GM21447 (cell line): ENCODE measurements around the gene TMEM45A.
"Not testable (repeated sequence)": the region's sequence is repeated elsewhere in the genome, so short reads cannot be mapped to it uniquely, and the experiment has no call there.

Experiments
- ATAC-seq: cut with Tn5 transposase; IDR thresholded peaks from one replicate; pipeline ENCODE4 v1.9.1; 2021; ENCODE audit not compliant: unreplicated experiment

Gene TMEM45A, protein sequence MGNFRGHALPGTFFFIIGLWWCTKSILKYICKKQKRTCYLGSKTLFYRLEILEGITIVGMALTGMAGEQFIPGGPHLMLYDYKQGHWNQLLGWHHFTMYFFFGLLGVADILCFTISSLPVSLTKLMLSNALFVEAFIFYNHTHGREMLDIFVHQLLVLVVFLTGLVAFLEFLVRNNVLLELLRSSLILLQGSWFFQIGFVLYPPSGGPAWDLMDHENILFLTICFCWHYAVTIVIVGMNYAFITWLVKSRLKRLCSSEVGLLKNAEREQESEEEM

DNA sequence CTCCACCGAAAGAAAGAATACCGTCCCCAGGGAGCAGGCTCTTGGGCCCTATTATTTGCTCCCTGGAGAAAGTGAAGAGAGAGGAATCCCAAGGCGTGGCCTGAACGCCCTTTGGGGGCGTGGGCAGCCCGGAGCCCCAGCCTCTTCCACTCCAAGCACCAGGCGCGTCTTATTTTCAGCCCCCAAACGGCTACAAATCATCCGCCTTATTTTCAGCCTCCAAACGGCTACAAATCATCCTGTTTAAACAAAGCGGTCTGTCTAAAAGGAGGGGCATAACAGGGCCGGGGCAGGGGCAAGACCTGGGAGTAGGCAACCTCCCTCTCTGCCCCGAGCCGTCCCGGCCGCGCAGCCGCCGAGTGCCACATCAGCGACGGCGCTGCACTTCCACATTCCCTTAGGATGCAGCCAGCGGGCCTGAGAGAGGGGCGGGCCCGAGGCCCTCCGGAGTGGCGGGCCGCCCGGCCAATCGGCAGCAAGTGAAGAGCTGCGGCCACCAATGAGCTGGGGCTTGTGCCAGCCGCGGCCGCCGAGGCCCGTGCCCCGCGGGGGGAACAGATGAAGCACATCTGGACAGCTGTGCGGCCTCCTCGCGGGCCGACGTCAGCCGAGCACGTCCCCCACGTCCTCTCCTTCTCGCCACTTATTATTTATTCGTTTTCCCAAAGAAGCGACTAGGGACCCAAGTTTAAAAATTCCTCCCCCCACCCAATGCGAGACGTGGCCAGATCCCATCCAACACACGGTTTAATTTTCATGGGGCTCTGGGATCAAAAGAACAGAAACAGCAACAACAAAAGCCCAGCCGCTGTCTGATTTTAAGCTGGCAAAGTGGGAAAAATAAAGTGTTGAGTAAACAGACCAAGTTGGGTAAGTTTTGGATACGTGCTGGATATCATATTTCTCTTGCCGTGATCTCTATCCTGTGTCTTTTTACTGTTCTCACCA is at the start of gene TMEM45A:
Gene TMEM45A, plus strand, starts transcription at position 561 of the 948 bp plus-strand sequence. CDS start 62,593 bp downstream, outside the sequence.
- ATAC-seq, result peak; percentile 90

DNA sequence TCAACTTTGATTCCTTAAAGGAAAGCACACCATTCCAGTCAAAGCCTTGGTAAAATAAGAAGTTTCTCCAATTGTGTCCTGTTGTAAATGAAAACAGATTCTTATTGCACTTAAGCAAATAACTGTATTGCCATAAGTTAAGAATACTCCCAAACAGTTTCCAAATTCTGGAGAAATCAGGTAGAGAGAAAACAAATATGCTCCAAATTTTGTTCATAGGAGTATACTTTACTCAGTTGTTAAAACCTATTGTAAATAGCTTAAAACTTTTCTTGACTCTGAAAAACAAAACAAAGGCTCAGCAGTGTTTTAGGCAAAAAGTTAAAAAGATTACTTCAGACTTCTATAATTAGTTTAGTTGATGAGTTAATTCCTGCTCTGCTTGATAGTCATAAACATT is 48.7 kb upstream of the TMEM45A start:
- ATAC-seq, result no peak

DNA sequence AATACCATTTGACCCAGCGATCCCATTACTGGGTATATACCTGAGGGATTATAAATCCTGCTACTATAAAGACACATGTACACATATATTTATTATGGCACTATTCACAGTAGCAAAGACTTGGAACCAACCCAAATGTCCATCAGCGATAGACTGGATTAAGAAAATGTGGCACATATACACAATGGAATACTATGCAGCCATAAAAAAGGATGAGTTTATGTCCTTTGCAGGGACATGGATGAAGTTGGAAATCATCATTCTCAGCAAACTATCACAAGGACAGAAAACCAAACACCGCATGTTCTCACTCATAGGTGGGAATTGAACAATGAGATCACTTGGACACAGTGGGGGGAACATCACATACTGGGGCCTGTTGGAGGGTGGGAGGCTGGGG is 45.4 kb upstream of the TMEM45A start:
- ATAC-seq, result not testable (repeated sequence)

DNA sequence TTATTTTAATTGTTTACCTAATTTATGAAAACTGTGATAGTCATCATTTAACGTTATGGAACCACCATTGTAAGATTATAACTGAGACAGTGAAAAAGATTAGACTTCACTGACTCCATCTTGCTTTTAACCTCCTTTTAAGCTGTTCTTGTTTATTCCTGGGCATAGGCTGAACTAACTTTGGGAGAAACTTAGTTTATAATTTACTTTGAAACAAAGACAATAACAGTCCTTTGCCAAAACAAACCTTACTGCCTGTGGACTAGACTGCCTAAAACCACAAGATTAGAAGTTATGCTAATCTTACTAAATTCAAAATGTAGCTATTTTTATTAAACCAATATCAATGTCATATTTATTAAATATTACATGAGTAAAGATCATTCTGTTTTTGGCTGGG is 44.3 kb upstream of the TMEM45A start:
- ATAC-seq, result no peak

DNA sequence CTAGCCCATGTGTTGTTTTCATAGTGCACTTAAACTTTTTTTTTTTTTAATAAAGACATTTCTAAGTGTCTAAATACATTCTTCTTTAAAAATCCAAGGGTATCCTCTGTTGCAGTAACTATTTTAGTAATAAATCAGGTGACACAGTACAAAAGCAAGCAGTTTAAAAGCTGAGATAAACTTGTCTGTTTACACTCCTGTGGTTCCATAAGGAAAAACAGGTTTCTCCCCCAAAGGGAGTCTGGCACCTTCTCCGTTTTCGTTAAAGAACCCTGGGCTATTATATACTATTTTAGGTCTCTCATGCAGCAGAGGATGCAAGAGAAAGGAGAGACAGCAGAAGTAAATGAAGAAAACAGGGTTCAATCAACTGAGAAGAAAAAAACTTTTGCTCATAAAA is 43.2 kb upstream of the TMEM45A start:
- no peak for ATAC-seq

DNA sequence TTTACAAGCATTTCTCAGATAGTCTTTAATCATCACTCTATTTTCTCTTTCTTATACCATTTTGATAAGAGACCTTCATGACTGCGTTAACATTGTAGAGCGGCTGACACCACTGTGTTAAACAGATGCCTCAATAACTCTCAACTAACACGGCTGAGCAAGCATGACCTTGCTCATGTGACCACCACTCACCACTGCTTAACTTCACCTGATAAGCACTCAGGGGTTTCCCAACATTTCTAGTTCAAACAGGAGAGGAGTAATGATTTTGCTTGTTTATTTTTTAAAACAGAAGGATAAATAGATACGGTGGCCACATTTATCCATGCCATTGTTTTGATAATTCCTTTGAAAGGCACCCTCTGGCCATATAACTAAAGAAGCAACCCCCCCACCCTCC is 37.7 kb upstream of the TMEM45A start:
- no peak for ATAC-seq

DNA sequence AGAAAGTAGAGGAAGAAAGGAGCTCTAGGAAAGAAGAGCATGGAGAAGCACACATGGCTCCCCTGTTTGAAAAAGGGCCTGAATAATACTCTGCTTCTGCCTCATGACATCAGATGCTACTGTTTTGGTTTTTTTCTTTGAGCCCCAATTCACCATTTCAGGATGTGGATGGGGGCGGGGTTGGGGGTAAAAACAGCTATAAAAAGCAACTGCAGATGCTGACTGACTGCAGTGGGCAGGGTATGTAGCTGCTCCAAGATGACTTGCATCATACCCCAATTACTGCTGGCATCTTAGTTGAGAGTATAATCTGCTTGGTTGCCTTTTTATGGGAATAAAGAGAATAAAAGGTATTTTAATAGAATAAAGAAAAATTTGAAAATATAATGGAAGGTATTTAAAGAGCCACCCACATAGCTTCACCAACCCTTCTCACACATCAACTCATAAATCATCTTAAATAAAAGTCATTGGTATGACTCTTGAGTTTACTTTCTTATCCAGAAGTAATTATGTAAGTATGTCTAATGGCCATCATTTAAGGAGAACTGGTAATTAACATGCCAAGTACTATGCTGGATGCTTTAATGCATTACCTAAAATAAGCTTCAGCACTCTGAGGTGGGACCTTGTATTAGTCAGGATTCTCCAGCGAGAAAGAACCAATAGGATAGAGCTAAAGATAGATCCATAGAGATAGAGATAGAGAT is 36.4 kb upstream of the TMEM45A start:
- no peak for ATAC-seq

DNA sequence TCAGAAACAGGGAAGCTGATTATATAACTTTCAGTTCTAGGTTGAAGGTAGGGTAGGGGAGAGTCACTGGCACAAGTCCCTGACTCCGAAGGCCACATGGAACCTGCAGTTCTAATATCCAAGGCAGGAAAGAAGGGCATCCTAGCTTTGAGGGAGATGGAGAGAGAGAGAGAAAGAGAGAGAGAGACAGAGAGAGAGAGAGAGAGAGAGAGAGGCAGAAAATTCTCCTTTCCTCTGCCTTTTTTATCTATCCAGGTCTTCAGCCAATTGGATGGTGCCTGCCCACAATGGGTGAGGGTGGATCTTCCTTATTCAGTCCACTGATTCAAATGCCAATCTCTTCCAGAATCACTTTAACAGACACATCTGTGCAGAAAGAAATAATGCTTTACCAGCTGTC is 35.7 kb upstream of the TMEM45A start:
- no peak for ATAC-seq

DNA sequence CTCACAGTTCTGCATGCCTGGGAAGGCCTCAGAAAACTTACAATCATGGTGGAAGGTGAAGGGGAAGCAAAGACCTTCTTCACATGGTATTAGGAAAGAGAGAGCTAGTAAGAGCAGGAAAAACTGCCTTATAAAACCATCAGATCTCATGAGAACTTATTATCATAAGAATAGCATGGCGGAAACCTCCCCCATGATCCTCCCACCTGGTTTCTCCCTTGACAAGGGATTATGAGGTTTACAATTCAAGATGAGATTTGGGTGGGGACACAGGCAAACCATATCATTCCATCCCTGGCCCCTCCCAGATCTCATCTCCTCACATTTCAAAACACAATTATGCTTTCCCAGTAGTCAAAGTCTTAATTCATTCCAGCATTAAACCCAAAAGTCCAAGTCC is 34.6 kb upstream of the TMEM45A start:
- no peak for ATAC-seq

DNA sequence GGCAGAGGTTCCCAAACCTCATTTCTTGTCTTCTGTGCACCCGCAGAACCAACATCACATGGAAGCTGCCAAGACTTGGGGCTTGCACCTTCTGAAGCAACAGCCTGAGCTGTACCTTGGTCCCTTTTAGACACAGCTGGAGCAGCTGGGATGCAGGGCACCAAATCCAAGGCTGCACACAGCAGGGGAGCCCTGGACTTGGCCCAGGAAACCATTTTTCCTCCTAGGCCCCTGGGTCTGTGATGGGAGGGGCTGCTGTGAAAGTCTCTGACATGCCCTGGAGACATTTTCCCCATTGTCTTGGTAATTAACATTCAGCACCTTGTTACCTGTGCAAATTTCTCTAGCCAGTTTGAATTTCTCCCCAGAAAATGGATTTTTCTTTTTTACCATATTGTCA is 33.6 kb upstream of the TMEM45A start:
- no peak for ATAC-seq

DNA sequence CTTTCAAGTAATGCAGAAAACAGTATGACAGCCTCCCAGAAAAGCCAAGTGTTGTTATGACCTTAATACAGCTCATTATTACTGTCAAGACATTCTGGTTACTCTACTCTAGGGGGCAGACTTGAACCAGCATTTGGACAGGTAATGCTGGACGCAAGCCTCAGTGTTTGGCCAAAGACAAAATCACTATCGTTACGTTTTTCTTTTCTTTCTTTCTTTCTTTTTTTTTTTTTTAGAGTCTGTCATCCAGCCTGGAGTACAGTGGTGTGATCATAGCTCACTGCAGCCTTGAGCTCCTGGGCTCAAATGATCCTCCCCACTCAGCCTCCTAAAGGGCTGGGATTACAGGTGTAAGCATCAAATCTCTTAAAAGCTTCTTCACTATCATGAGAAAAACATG is 29.4 kb upstream of the TMEM45A start:
- ATAC-seq, result peak; percentile 89

DNA sequence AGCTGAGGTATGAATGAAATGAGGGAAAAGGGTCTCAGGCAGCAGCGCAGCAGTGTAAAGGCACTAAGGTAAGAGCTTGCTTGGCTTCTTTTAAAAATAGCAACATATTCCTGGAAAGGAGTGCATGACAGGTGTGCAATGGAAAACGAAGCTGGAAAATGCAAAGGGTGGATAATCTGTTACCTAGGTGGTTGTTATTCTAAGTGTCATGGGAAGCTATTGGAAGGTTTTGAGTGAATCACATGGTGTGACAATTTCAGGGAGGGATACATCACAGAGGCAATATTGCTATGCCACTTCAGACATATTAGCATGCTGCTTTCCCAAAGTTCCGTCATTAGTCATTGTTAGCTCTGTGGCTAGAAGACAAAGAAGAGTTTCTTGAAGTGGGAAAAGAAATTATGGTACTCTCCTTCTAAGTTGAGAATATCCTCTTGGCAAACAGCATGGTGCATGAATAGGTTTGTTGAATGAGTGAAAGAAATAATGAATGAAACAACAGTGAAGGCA is 28.7 kb upstream of the TMEM45A start:
- ATAC-seq, result no peak

DNA sequence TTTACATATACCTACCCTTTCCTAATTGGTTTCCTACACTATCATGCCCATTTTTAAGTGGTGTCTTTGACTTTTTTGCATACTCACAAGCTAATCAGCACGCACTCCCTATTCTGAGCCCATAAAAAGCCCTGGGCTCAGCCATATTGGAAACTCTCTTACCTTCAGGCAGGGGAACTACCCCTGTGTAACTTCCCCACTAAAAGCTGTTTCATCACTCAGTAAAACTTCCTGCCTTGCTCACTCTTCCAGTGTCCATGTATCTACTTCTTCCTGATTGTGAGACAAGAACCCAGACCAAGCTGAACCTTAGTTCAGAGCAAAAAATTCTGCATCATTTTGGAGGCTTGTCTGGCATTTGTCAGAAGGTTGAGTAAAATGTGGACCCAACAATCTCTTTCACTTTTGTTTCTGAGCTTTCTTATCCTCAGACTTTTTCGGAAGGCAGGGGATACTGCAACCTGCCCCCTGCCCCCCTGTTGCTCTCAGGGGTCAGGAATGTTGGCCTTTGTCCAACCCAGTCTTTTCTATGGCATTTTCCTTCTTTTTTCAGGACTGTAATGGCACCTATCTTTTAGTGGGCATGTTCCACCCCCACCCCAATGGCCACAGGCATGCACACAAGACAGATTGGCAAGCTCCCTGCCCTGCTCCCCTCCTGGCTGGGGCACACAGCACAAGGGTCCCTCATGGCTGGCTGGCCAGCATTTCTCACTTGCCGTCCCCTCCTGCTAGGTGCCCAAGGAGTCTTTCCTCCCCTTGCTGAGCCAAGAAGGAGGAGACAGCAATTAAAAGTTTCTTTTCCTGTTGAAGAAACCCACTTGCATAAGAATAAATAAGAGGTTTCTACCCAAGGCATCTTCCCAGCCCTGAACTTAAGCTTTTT is 26.3 kb upstream of the TMEM45A start:
- no peak for ATAC-seq

DNA sequence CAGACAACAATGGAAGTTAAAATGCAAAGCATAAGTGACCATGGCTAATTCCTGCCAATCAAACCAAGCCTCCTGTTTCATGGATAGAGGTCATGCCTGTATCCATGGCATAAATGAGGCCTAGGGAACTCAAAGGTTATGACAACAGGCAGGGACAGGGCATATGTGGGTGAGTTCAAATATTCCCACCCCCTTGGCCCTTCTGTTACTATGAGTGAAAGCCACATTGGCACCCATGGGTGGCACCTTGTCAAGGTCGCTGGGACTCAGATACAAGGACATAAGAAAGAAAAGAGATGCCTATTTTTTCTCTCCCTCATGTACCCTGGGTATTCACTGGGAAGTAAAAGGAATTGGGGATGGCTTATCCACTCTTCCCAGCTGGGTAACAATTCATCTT is 25.3 kb upstream of the TMEM45A start:
- ATAC-seq, result no peak

DNA sequence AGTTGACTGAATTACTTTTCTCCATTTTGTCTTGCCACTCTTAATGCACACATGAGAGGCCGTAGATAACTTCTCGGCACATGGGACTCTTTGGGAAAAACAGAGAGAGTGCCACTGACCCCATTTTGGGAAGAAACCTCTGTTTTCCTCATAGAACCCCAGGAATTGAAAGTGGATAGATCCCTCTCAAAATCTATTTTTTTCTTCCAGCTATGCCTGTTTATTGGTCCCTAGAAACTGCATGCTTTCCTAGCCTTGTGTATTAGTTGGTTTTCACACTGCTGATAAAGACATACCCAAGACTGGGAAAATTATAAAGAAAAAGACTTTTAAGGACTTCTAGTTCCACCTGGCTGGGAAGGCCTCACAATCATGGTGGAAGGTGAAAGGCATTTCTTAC is 23.7 kb upstream of the TMEM45A start:
- no peak for ATAC-seq

DNA sequence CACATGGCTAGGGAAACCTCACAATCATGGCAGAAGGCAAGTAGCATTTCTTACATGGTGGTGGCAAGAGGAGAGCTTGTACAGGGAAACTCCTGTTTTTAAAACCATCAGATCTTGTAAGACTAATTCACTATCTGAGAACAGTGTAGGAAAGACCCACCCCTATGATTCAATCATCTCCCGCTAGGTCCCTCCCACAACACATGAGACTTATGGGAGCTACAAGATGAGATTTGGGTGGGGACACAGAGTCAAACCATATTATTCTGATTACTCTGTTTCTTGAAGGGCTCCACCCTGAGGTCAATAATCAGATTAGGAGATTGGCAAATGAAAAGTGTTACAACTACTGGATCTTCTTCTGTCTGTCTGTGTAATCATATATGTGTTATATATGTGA is 21.5 kb upstream of the TMEM45A start:
- ATAC-seq, result no peak

DNA sequence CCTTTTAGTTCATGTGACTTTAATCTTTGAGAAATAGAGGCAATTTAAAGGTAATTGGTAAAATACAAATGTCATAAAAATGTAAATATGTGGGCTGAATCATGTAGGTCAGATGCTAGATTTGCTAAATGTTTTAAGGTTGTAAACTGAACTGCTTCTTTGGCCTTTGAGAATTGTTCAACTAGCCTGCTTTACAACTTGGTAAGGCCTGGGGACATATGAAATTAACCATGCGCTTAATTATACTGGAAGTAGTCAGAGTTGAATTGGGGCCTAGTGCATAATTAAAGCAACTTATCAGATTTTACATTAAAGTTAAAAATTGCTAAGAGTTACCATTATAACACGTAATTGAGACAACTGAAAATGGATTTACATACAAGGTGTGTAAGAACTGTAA is 21.0 kb upstream of the TMEM45A start:
- ATAC-seq, result no peak

DNA sequence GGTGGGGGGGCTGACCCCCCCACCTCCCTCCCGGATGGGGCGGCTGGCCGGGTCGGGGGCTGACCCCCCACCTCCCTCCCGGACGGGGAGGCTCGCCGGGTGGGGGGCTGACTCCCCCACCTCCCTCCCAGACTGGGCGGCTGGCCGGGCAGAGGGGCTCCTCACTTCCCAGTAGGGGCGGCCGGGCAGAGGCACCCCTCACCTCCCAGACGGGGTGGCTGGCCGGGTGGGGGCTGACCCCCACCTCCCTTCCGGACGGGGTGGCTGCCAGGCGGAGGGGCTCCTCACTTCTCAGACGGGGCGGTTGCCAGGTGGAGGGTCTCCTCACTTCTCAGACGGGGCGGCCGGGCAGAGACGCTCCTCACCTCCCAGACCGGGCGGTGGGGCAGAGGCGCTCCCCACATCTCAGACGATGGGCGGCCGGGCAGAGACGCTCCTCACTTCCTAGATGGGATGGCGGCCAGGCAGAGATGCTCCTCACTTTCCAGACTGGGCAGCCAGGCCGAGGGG is 14.5 kb upstream of the TMEM45A start:
- not testable (repeated sequence) for ATAC-seq

DNA sequence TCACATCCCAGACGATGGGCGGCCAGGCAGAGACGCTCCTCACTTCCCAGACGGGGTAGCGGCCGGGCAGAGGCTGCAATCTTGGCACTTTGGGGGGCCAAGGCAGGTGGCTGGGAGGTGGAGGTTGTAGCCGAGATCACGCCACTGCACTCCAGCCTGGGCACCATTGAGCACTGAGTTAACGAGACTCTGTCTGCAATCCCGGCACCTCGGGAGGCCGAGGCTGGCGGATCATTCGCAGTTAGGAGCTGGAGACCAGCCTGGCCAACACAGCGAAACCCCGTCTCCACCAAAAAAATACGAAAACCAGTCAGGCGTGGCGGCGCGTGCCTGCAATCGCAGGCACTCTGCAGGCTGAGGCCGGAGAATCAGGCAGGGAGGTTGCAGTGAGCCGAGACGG is 13.9 kb upstream of the TMEM45A start:
- not testable (repeated sequence) for ATAC-seq

DNA sequence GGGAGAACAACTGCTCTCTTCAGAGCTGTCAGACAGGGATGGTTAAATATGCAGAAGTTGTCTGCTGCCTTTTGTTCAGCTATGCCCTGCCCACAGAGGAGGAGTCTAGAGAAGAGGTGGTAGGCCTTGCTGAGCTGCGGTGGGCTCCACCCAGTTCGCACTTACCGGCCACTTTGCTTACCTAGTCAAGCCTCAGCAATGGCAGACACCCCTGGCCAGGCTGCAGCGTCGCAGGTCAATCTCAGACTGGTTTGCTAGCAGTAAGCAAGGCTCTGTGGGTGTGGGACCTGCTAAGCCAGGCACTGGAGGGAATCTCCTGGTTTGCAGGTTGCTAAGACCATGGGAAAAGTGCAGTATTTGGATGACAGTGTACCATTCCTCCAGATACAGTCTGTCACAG is 12.3 kb upstream of the TMEM45A start:
- no peak for ATAC-seq
